ENCODE results near the gene C10orf71. TPM values are rescaled to one million over a fixed set of nuclear protein-coding genes. Genes with fewer than 3 reads are reported as not detected.

C10orf71 gene
- total RNA-seq, 1 donor = not detected

GRCh38 chr10:49290131-49290530, 8.8 kb upstream of the C10orf71 start:
- no peak for DNase-seq (ENCODE audit: low read depth)
- no peak overlapping the region for H3K4me3 ChIP-seq (ENCODE audit: low read depth, low read length)
- TF ChIP-seq, protein P1, sequence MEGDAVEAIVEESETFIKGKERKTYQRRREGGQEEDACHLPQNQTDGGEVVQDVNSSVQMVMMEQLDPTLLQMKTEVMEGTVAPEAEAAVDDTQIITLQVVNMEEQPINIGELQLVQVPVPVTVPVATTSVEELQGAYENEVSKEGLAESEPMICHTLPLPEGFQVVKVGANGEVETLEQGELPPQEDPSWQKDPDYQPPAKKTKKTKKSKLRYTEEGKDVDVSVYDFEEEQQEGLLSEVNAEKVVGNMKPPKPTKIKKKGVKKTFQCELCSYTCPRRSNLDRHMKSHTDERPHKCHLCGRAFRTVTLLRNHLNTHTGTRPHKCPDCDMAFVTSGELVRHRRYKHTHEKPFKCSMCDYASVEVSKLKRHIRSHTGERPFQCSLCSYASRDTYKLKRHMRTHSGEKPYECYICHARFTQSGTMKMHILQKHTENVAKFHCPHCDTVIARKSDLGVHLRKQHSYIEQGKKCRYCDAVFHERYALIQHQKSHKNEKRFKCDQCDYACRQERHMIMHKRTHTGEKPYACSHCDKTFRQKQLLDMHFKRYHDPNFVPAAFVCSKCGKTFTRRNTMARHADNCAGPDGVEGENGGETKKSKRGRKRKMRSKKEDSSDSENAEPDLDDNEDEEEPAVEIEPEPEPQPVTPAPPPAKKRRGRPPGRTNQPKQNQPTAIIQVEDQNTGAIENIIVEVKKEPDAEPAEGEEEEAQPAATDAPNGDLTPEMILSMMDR (IDR thresholded peaks at IDR 0.05; ENCODE audit: insufficient read depth, low read depth, low read length) = no peak

DNA sequence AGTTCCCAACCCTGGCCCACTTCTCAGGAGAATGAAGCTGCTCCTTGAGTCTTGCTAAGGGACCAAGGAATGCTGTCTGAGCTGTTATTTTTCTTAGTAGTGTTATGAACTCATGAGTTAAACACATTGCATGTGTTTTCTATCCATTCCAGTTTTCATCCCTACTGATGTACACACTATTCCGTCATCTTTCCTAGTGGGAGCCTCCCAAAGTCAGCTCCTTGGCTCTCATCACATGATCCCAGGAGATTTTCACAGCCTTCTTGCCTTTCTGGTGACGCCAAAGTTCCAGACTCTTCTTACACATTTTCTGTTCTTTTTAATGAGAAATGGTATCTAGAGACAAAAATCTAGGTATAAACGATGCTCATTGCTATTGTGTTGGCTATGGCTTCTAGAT, 8.4 kb upstream of the C10orf71 start:
- no peak overlapping the region for H3K4me3 ChIP-seq (ENCODE audit: low read depth, low read length)
- TF ChIP-seq, protein P1 (IDR thresholded peaks at IDR 0.05; ENCODE audit: insufficient read depth, low read depth, low read length) = no peak
- no peak for DNase-seq (ENCODE audit: low read depth)

DNA sequence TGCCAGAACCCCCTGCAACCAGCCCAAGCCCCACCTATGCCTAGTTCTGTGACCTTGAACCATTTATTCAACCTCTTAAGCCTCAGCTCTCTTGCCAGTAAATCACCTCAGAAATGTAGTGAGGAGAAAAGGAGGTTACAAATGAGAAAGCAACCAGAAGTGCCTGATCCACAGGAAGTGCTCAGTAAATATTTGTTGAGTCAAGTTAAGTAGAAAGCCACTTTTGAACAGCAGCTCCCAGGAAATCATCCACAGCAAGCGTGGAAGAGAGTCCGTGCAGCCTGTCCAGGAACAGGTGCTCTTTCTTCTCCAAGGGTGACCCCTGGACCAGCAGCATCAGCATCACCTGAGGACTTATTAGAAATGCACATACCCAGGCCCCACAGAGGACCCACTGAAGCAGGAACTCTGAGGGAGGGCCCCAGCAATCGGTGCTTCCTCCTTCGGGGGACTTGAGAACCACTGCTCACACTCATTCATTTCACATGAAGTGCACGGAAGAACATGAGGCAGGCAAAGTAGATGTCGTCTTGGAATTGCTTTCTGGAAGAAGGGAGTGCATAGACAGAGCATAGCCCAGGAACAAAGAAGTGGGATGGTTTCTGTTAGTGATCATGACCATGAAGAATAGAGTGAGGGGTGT, 6.3 kb upstream of the C10orf71 start:
- TF ChIP-seq, protein P1 (IDR thresholded peaks at IDR 0.05; ENCODE audit: insufficient read depth, low read depth, low read length) = no peak
- no peak overlapping the region for H3K4me3 ChIP-seq (ENCODE audit: low read depth, low read length)
- no peak for DNase-seq (ENCODE audit: low read depth)

DNA sequence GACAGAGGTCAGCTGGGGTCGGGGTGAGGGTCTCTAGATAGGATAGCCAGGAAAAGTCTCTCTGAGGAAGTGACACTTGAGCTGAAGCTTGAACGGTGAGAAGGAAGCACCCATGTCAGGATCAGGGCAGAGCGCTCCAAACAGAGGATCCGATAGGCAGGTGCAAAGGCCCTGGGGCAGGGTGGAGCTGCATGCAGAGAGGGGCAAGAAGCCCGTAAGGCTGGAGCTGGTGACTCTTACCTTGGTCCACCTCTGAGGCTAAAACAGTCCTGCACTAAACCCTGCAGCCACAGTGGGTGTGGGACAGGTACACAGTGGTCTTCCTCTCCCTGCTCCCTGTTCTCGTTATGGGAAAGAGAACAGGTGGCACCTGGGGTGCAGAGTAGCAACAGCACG, 5.8 kb upstream of the C10orf71 start:
- DNase-seq (ENCODE audit: low read depth) = no peak
- no peak overlapping the region for H3K4me3 ChIP-seq (ENCODE audit: low read depth, low read length)
- TF ChIP-seq, protein P1 (IDR thresholded peaks at IDR 0.05; ENCODE audit: insufficient read depth, low read depth, low read length) = no peak

- TF ChIP-seq, protein P1 (IDR thresholded peaks at IDR 0.05; ENCODE audit: insufficient read depth, low read depth, low read length) = no peak
- no peak overlapping the region for H3K4me3 ChIP-seq (ENCODE audit: low read depth, low read length)
- no peak for DNase-seq (ENCODE audit: low read depth)
These were observed 4.2 kb upstream of the C10orf71 start for GRCh38 chr10:49294731-49295130.

DNA sequence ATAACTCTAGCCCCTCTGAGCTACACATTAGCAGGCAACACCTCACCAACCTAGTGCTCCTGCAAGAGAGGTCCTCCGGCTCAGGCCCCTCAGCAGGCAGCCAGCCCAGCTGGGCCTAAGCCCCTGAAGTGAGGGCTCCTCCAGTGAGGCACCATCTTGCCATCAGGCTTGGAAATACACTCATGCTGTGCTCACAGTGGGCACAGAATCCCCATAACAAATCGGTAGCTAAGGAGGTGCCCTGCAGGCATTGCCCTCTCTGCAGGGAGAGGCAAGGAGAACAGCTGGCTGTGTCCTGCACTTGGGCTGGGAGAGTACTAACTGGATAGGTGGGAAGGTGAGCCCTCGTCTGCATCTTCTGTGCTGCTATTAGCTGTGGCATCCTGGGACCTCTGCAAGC, 3.7 kb upstream of the C10orf71 start:
- DNase-seq (ENCODE audit: low read depth) = no peak
- TF ChIP-seq, protein P1 (IDR thresholded peaks at IDR 0.05; ENCODE audit: insufficient read depth, low read depth, low read length) = no peak
- no peak overlapping the region for H3K4me3 ChIP-seq (ENCODE audit: low read depth, low read length)

GRCh38 chr10:49296382-49296781, 2.6 kb upstream of the C10orf71 start:
- no peak overlapping the region for H3K4me3 ChIP-seq (ENCODE audit: low read depth, low read length)
- TF ChIP-seq, protein P1 (IDR thresholded peaks at IDR 0.05; ENCODE audit: insufficient read depth, low read depth, low read length) = no peak
- no peak for DNase-seq (ENCODE audit: low read depth)

Measured in fibroblast of villous mesenchyme (primary cell).